ENCODE data around the gene ISCU.

ISCU gene

GRCh38 chr12:108530161-108530560, 32.2 kb upstream of the ISCU start:
- Histone ChIP-seq H3K4me1 (ENCODE audit: insufficient read depth, insufficient read length) (no peaks in the 10 kb centered on the region), H3K9ac (ENCODE audit: insufficient read length, low read depth) (no peak overlapping the region), H3K9me3 (ENCODE audit: insufficient read depth, low read length) (no peaks in the 10 kb centered on the region), H3K4me3 (ENCODE audit: insufficient read length, low read depth) (no peak overlapping the region), H3K36me3 (ENCODE audit: insufficient read depth, insufficient read length, low read length) (peaks cover 99% of the 10 kb centered on the region), H3K27me3 (ENCODE audit: insufficient read depth, insufficient read length) (no peaks in the 10 kb centered on the region)
- DNase-seq (ENCODE audit: low read depth, low spot score), result no peak
- TF ChIP-seq SUZ12 (IDR thresholded peaks at IDR 0.05; ENCODE audit: extremely low read depth, insufficient read depth, insufficient read length), result no peak
- TF ChIP-seq YY1 (IDR thresholded peaks at IDR 0.05; ENCODE audit: insufficient read depth, insufficient read length), result no peak
- TF ChIP-seq ZNF274 (IDR thresholded peaks at IDR 0.05; ENCODE audit: low read depth, low read length), result no peak

- Histone ChIP-seq H3K27me3 (ENCODE audit: insufficient read depth, insufficient read length) (no peaks in the 10 kb centered on the region), H3K36me3 (ENCODE audit: insufficient read depth, insufficient read length, low read length) (peaks cover 99% of the 10 kb centered on the region), H3K4me3 (ENCODE audit: insufficient read length, low read depth) (no peak overlapping the region), H3K9me3 (ENCODE audit: insufficient read depth, low read length) (no peaks in the 10 kb centered on the region), H3K9ac (ENCODE audit: insufficient read length, low read depth) (no peak overlapping the region), H3K4me1 (ENCODE audit: insufficient read depth, insufficient read length) (no peaks in the 10 kb centered on the region)
- no peak for TF ChIP-seq YY1 (IDR thresholded peaks at IDR 0.05; ENCODE audit: insufficient read depth, insufficient read length)
- TF ChIP-seq SUZ12 (IDR thresholded peaks at IDR 0.05; ENCODE audit: extremely low read depth, insufficient read depth, insufficient read length), result no peak
- no peak for TF ChIP-seq ZNF274 (IDR thresholded peaks at IDR 0.05; ENCODE audit: low read depth, low read length)
- no peak for DNase-seq (ENCODE audit: low read depth, low spot score)
Measured at GRCh38 chr12:108531929-108532848, 30.2 kb upstream of the ISCU start.

DNA sequence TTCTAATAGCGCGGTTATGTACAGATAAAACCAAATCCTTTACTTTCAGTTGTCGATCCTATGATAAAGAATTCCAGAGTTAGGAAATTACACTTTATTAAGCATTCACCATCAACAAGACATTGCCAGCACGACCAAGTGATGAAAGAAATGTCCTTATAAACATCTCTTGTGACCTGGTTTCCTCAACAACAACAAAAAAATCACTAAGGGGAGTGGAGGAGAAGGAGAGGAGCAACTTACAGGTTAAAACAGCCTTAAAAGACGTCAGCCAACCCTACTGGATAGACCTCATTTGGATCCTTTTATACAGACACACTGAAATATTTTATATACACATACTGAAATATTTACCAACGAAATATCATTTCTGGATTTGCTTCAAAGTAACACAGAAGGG, 24.2 kb upstream of the ISCU start:
- TF ChIP-seq SUZ12 (IDR thresholded peaks at IDR 0.05; ENCODE audit: extremely low read depth, insufficient read depth, insufficient read length), result no peak
- TF ChIP-seq YY1 (IDR thresholded peaks at IDR 0.05; ENCODE audit: insufficient read depth, insufficient read length), result no peak
- no peak for TF ChIP-seq ZNF274 (IDR thresholded peaks at IDR 0.05; ENCODE audit: low read depth, low read length)
- H3K4me3 ChIP-seq (ENCODE audit: insufficient read length, low read depth), result no peak overlapping the region
- no peaks in the 10 kb centered on the region for H3K27me3 ChIP-seq (ENCODE audit: insufficient read depth, insufficient read length)
- H3K9ac ChIP-seq (ENCODE audit: insufficient read length, low read depth), result no peak overlapping the region
- no peaks in the 10 kb centered on the region for H3K9me3 ChIP-seq (ENCODE audit: insufficient read depth, low read length)
- H3K4me1 ChIP-seq (ENCODE audit: insufficient read depth, insufficient read length), result no peaks in the 10 kb centered on the region
- DNase-seq (ENCODE audit: low read depth, low spot score), result no peak
- H3K36me3 ChIP-seq (ENCODE audit: insufficient read depth, insufficient read length, low read length), result peaks cover 87% of the 10 kb centered on the region

DNA sequence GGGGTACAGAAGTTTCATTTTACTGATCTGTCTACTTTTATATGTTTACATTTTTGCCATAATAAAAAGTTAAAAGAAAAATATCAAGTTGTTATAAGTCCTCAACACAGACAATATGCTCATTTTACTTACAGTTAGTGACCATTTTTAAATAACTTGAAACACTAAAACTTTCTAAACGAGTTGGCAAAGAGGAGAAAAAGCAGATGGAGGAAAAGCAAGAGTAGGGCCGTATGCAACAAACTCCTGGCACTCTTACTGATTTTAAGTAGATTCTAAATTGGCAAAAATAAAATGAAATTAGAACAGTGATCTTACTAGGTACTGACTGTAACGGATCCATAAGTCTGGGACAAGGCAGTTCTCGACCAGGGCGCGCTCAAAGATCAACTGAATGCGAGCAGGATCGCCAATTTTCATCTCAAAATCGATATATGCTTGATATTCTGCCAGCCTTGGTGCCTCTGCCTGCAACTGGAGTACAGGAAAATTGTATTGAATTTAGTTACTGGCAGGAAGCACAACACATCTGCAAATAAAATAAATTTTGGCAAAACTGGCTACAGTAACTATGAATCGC, 23.7 kb upstream of the ISCU start:
- no peaks in the 10 kb centered on the region for H3K9me3 ChIP-seq (ENCODE audit: insufficient read depth, low read length)
- H3K9ac ChIP-seq (ENCODE audit: insufficient read length, low read depth), result no peak overlapping the region
- TF ChIP-seq YY1 (IDR thresholded peaks at IDR 0.05; ENCODE audit: insufficient read depth, insufficient read length), result no peak
- no peak for TF ChIP-seq SUZ12 (IDR thresholded peaks at IDR 0.05; ENCODE audit: extremely low read depth, insufficient read depth, insufficient read length)
- no peak for TF ChIP-seq ZNF274 (IDR thresholded peaks at IDR 0.05; ENCODE audit: low read depth, low read length)
- no peak for DNase-seq (ENCODE audit: low read depth, low spot score)
- no peaks in the 10 kb centered on the region for H3K4me1 ChIP-seq (ENCODE audit: insufficient read depth, insufficient read length)
- no peaks in the 10 kb centered on the region for H3K27me3 ChIP-seq (ENCODE audit: insufficient read depth, insufficient read length)
- H3K4me3 ChIP-seq (ENCODE audit: insufficient read length, low read depth), result no peak overlapping the region
- H3K36me3 ChIP-seq (ENCODE audit: insufficient read depth, insufficient read length, low read length), result peaks cover 87% of the 10 kb centered on the region

DNA sequence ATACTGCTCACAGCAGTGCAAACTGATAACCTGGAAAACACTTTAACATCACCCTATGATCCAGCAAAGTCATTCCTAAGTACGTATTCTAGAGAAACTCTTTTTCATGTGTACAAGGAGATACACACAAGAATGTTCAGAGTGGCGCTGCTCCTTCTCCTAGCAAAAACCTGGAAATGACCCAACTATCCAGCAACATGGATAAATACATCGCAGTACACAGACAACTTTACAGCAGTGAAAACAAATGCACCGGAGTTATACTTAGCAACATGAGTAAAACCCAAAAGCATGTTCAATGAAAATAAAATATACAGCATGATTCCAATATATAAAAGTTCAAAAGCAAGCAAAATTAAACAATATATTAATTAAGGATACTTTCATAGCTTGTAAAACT, 20.1 kb upstream of the ISCU start:
- peaks cover 87% of the 10 kb centered on the region for H3K36me3 ChIP-seq (ENCODE audit: insufficient read depth, insufficient read length, low read length)
- H3K9ac ChIP-seq (ENCODE audit: insufficient read length, low read depth), result no peak overlapping the region
- no peaks in the 10 kb centered on the region for H3K4me1 ChIP-seq (ENCODE audit: insufficient read depth, insufficient read length)
- no peak for TF ChIP-seq ZNF274 (IDR thresholded peaks at IDR 0.05; ENCODE audit: low read depth, low read length)
- no peak for TF ChIP-seq YY1 (IDR thresholded peaks at IDR 0.05; ENCODE audit: insufficient read depth, insufficient read length)
- TF ChIP-seq SUZ12 (IDR thresholded peaks at IDR 0.05; ENCODE audit: extremely low read depth, insufficient read depth, insufficient read length), result no peak
- H3K9me3 ChIP-seq (ENCODE audit: insufficient read depth, low read length), result no peaks in the 10 kb centered on the region
- no peak overlapping the region for H3K4me3 ChIP-seq (ENCODE audit: insufficient read length, low read depth)
- no peak for DNase-seq (ENCODE audit: low read depth, low spot score)
- no peaks in the 10 kb centered on the region for H3K27me3 ChIP-seq (ENCODE audit: insufficient read depth, insufficient read length)

- Histone ChIP-seq H3K36me3 (ENCODE audit: insufficient read depth, insufficient read length, low read length) (peaks cover 87% of the 10 kb centered on the region), H3K4me3 (ENCODE audit: insufficient read length, low read depth) (no peak overlapping the region)
- no peak for DNase-seq (ENCODE audit: low read depth, low spot score)
Measured at GRCh38 chr12:108543652-108544051, 18.7 kb upstream of the ISCU start.

GRCh38 chr12:108547686-108548085, 14.7 kb upstream of the ISCU start:
- peaks cover 67% of the 10 kb centered on the region for H3K36me3 ChIP-seq (ENCODE audit: insufficient read depth, insufficient read length, low read length)
- no peaks in the 10 kb centered on the region for H3K4me1 ChIP-seq (ENCODE audit: insufficient read depth, insufficient read length)
- no peaks in the 10 kb centered on the region for H3K27me3 ChIP-seq (ENCODE audit: insufficient read depth, insufficient read length)
- H3K9me3 ChIP-seq (ENCODE audit: insufficient read depth, low read length), result no peaks in the 10 kb centered on the region
- H3K4me3 ChIP-seq (ENCODE audit: insufficient read length, low read depth), result no peak overlapping the region
- no peak overlapping the region for H3K9ac ChIP-seq (ENCODE audit: insufficient read length, low read depth)
- TF ChIP-seq ZNF274 (IDR thresholded peaks at IDR 0.05; ENCODE audit: low read depth, low read length) (no peak), SUZ12 (IDR thresholded peaks at IDR 0.05; ENCODE audit: extremely low read depth, insufficient read depth, insufficient read length) (no peak), YY1 (IDR thresholded peaks at IDR 0.05; ENCODE audit: insufficient read depth, insufficient read length) (no peak)
- DNase-seq (ENCODE audit: low read depth, low spot score), result no peak

More at GRCh38 chr12:108543652-108544051, 18.7 kb upstream of the ISCU start:
- no peaks in the 10 kb centered on the region for H3K4me1 ChIP-seq (ENCODE audit: insufficient read depth, insufficient read length)
- H3K9ac ChIP-seq (ENCODE audit: insufficient read length, low read depth), result no peak overlapping the region
- H3K27me3 ChIP-seq (ENCODE audit: insufficient read depth, insufficient read length), result no peaks in the 10 kb centered on the region
- TF ChIP-seq YY1 (IDR thresholded peaks at IDR 0.05; ENCODE audit: insufficient read depth, insufficient read length) (no peak), SUZ12 (IDR thresholded peaks at IDR 0.05; ENCODE audit: extremely low read depth, insufficient read depth, insufficient read length) (no peak), ZNF274 (IDR thresholded peaks at IDR 0.05; ENCODE audit: low read depth, low read length) (no peak)
- H3K9me3 ChIP-seq (ENCODE audit: insufficient read depth, low read length), result no peaks in the 10 kb centered on the region

Measured in NT2/D1 (cell line).